Fibroblast of pulmonary artery (primary cell): Measurements from ENCODE around the gene KLK7.

Experiments used
- DNase-seq: peaks from one replicate; pipeline ENCODE4 v3.0.0-alpha.2; 2010; ENCODE audit warnings: low read depth
- H3K4me3 ChIP-seq: replicated peaks from 2 replicates; pipeline ENCODE4 v1.5.1; 2011; ENCODE audit warnings: low read depth, mild to moderate bottlenecking, control low read depth, low read length, moderate library complexity
- CTCF ChIP-seq: IDR thresholded peaks from 2 replicates; pipeline ENCODE4 v1.5.1; 2011; ENCODE audit warnings: mild to moderate bottlenecking, control low read depth, low read length, inconsistent platforms; ENCODE audit errors: missing control alignments

KLK7 gene

GRCh38 chr19:50933640-50934039, 50.1 kb downstream of the KLK7 start:
- no peak overlapping the region for H3K4me3 ChIP-seq
- DNase-seq = peak; percentile 29
- no peak for TF ChIP-seq CTCF

GRCh38 chr19:50932690-50933083, 51.0 kb downstream of the KLK7 start:
- TF ChIP-seq CTCF = no peak
- DNase-seq = no peak

GRCh38 chr19:50932018-50932689, 51.6 kb downstream of the KLK7 start:
- DNase-seq = no peak
- TF ChIP-seq CTCF = no peak
- H3K4me3 ChIP-seq = no peak overlapping the region

More at GRCh38 chr19:50932690-50933083, 51.0 kb downstream of the KLK7 start:
- H3K4me3 ChIP-seq = no peak overlapping the region

- no peak overlapping the region for H3K4me3 ChIP-seq
- TF ChIP-seq CTCF = no peak
- DNase-seq = no peak
These were observed 52.7 kb downstream of the KLK7 start for GRCh38 chr19:50931023-50931422.

- no peak overlapping the region for H3K4me3 ChIP-seq
- no peak for DNase-seq
- TF ChIP-seq CTCF = no peak
These were observed 54.9 kb downstream of the KLK7 start for GRCh38 chr19:50928831-50929230.
